ENCODE measurements around the gene SETX. TPM values are rescaled to one million over a fixed set of nuclear protein-coding genes. Genes with fewer than 3 reads are reported as not detected.

The SETX gene
- total RNA-seq, 1 donor from 2014 or later: 45.6 TPM

- Histone ChIP-seq H3K79me2 (ENCODE audit: insufficient read depth, low read length) (no peaks in the 10 kb centered on the region), H3K4me2 (ENCODE audit: low read length) (no peak overlapping the region), H3K4me1 (ENCODE audit: insufficient read depth, low read length) (peaks cover 11% of the 10 kb centered on the region), H3K27ac (ENCODE audit: low read depth, low read length) (no peak overlapping the region), H3K9ac (ENCODE audit: low read length) (no peak overlapping the region), H3K4me3 (ENCODE audit: insufficient read depth, low read depth, low read length) (no peak overlapping the region), H4K20me1 (ENCODE audit: insufficient read depth, low read length) (no peaks in the 10 kb centered on the region), H3K27me3 (ENCODE audit: insufficient read depth, low read length) (peaks cover 20% of the 10 kb centered on the region), H3K36me3 (ENCODE audit: insufficient read depth, low read length) (no peaks in the 10 kb centered on the region), H2AFZ (ENCODE audit: low read depth, low read length) (no peak overlapping the region), H3K9me3 (ENCODE audit: insufficient read depth, low read depth, low read length) (no peaks in the 10 kb centered on the region)
- H3K27me3 Mint-ChIP-seq (ENCODE audit: low read depth, unreplicated experiment): peaks cover 38% of the 10 kb centered on the region
- H3K27ac Mint-ChIP-seq (ENCODE audit: unreplicated experiment): no peak overlapping the region
- DNase-seq (ENCODE audit: low read depth) (no peak), FAIRE-seq (no peak)
- H3K4me3 Mint-ChIP-seq (ENCODE audit: unreplicated experiment): no peak overlapping the region
- no peaks in the 10 kb centered on the region for H3K9me3 Mint-ChIP-seq (ENCODE audit: unreplicated experiment)
- TF ChIP-seq EZH2 (IDR thresholded peaks at IDR 0.05; ENCODE audit: insufficient read depth, low read length): no peak
- TF ChIP-seq CTCF (IDR thresholded peaks at IDR 0.05; ENCODE audit: insufficient read depth, low read depth, low read length): no peak
- H3K36me3 Mint-ChIP-seq (ENCODE audit: low read depth, unreplicated experiment): no peaks in the 10 kb centered on the region
- peaks cover 1% of the 10 kb centered on the region for H3K4me1 Mint-ChIP-seq (ENCODE audit: low read depth, unreplicated experiment)
Measured at GRCh38 chr9:132243156-132244074, 111.4 kb downstream of the SETX start.

- Histone ChIP-seq H3K9ac (ENCODE audit: low read length) (peak overlapping the region; percentile 62), H3K79me2 (ENCODE audit: insufficient read depth, low read length) (no peaks in the 10 kb centered on the region), H2AFZ (ENCODE audit: low read depth, low read length) (peak overlapping the region; percentile 69), H3K9me3 (ENCODE audit: insufficient read depth, low read depth, low read length) (no peaks in the 10 kb centered on the region), H4K20me1 (ENCODE audit: insufficient read depth, low read length) (no peaks in the 10 kb centered on the region), H3K4me3 (ENCODE audit: insufficient read depth, low read depth, low read length) (peak overlapping the region; percentile 58), H3K4me2 (ENCODE audit: low read length) (peak overlapping the region; percentile 95), H3K27ac (ENCODE audit: low read depth, low read length) (no peak overlapping the region), H3K36me3 (ENCODE audit: insufficient read depth, low read length) (no peaks in the 10 kb centered on the region), H3K4me1 (ENCODE audit: insufficient read depth, low read length) (peaks cover 11% of the 10 kb centered on the region), H3K27me3 (ENCODE audit: insufficient read depth, low read length) (peaks cover 20% of the 10 kb centered on the region)
- H3K27me3 Mint-ChIP-seq (ENCODE audit: low read depth, unreplicated experiment): peaks cover 42% of the 10 kb centered on the region
- no peak overlapping the region for H3K27ac Mint-ChIP-seq (ENCODE audit: unreplicated experiment)
- no peaks in the 10 kb centered on the region for H3K9me3 Mint-ChIP-seq (ENCODE audit: unreplicated experiment)
- H3K4me1 Mint-ChIP-seq (ENCODE audit: low read depth, unreplicated experiment): peaks cover 1% of the 10 kb centered on the region
- FAIRE-seq (no peak), DNase-seq (ENCODE audit: low read depth) (no peak)
- no peaks in the 10 kb centered on the region for H3K36me3 Mint-ChIP-seq (ENCODE audit: low read depth, unreplicated experiment)
- H3K4me3 Mint-ChIP-seq (ENCODE audit: unreplicated experiment): peak overlapping the region; percentile 85
- TF ChIP-seq EZH2 (IDR thresholded peaks at IDR 0.05; ENCODE audit: insufficient read depth, low read length) (no peak), CTCF (IDR thresholded peaks at IDR 0.05; ENCODE audit: insufficient read depth, low read depth, low read length) (peak; percentile 6)
Measured at GRCh38 chr9:132242621-132243155, 112.1 kb downstream of the SETX start.

Measured in astrocyte (in vitro differentiated cells and primary cell).